Sigmoid colon (tissue), 4 donors: ENCODE data around the gene BAD.

Experiments used
- CTCF ChIP-seq, 4 experiments: fragments of 450-650 bp in 3 of 4; fragments of 200-600 bp in 1 of 4; IDR thresholded peaks; one replicate each; pipeline ENCODE4 v1.5.1; 2016 to 2019; ENCODE audit warnings: antibody characterized with exemption in 4 of 4, mild to moderate bottlenecking in 3 of 4, moderate library complexity in 2 of 4
- EP300 ChIP-seq, 4 donors: sonication (generic); formaldehyde crosslinking; IDR thresholded peaks; one replicate each; pipeline ENCODE4 v1.6.1; 2017; ENCODE audit warnings: antibody characterized with exemption in 4 of 4
- POLR2A ChIP-seq, 2 donors: fragments of 450-650 bp; IDR thresholded peaks; one replicate each; pipeline ENCODE4 v1.6.1; 2016; ENCODE audit warnings: antibody characterized with exemption in 2 of 2, mild to moderate bottlenecking in 2 of 2, moderate library complexity in 2 of 2
- POLR2AphosphoS5 ChIP-seq, 4 donors: sonication (generic); formaldehyde crosslinking; IDR thresholded peaks; one replicate each; pipeline ENCODE4 v1.6.1; 2017; ENCODE audit warnings: antibody characterized with exemption in 4 of 4

- TF ChIP-seq CTCF (IDR thresholded peaks at IDR 0.05), result no peak
- peak in 1 of 2 donors; percentile 24 for TF ChIP-seq POLR2A (IDR thresholded peaks at IDR 0.05)
- peak; percentile 83 to 89 (median 88) for TF ChIP-seq POLR2AphosphoS5 (IDR thresholded peaks at IDR 0.05)
- TF ChIP-seq EP300 (IDR thresholded peaks at IDR 0.05), result no peak
Measured at GRCh38 chr11:64305075-64305690, 20.7 kb upstream of the BAD start, which contains the start of gene ESRRA.
